Measurements from ENCODE around the gene DNASE2B.

The DNASE2B gene

DNA sequence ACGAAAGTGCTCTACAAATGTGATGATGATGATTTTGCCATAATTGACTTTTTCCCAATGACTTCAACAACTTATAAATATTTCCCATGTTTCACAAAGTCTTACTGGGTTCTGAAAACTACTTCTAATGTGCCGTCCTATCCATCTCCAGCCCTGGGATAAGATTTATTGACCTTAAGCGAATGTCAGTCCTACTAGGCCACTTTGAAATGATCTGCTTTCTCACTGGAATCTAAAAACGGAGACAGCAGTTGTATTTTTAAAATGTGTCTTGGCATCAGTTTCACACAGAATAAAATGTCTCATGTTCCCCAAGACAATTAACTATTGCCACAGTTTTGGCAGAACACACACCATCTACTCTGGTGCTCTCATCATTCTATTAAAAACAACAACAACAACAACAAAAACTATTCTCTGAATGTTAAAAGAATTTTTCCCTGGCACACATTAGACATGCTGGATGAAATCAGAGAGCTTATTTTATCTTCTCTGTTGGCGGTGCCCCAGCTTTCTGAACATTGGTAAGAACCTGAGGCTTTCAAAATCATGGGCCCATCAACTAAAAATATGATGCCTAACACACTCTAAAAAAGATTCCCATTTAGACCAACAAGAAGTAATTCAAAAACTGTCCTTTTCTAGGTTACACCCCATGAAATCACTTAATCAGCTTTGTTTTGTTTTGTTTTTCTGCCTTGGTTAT, 23.1 kb upstream of the DNASE2B start:
- DNase-seq, result no peak

- no peak for DNase-seq
Measured at GRCh38 chr1:84376000-84376910, 22.0 kb upstream of the DNASE2B start.

DNA sequence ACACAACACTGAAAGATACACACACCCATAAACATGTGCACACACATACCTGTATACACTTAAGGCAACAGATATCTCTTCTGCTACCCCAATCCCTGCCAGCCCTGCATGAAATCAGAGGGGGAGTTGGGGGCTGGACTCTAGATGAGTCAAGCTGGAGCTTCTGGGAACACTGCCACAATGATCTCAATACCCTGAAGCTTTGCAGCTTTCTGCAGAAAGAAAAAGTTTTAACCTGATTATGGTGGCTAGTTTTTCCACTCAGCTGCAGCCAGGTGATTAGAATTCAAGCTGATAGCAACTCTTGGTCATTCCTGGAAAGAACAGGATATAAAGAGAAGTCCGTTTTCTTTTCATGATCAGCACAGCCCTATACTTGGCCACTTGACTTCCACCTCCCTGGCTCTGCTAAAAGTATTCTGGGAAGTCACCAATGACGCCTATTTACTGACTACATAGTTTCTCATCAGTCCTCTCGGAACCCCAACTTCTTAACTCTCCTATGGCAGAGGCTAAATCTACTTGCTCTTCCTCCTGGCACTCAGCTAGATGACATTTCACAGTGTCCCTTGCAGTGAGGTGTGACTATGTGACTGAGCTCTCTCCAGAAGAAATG, 20.7 kb upstream of the DNASE2B start:
- DNase-seq, result no peak

DNA sequence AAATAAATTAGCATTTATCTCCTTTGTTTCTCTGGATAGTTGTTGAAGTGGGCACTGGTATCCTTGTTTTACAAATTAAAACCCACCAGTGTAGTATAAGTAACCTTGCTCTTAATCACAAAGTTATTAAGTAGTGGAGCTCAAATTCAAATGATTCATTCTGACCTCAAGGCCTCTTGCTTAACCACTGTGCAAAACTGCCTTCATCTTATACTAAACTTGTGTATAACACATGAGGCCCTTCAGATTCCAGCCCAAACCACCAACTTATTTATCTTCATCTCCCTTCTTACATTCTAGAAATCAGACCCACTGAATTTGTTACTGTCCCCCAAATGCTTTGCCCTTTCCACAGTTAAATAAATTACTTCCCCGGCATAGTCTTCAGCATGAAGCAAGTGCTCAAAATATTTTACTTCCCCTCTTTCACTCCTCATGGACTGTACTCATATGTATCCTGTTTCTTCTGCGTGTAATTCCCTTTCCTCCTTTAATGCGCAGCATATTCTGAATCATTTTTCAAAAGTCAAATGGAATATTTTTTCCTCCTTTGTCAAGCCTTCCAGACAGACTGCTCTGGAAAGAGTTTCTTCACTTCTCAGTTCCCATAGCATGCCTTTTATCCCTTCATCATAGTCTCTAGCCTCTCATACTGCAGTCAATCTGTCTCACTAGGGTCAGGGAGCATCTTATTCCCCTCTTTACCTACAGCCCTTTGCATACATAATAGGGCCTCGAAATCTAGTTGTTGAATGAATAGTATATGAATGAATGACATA, 19.0 kb upstream of the DNASE2B start:
- peak; percentile 49 to 56 for DNase-seq

- no peak for DNase-seq
Measured at GRCh38 chr1:84379917-84380180, 18.4 kb upstream of the DNASE2B start.

GRCh38 chr1:84382127-84382526, 16.2 kb upstream of the DNASE2B start:
- no peak for DNase-seq

- DNase-seq, result no peak
Measured at GRCh38 chr1:84385347-84385746, 12.9 kb upstream of the DNASE2B start.

- peak in 1 of 2 donors; percentile 29 for DNase-seq
Measured at GRCh38 chr1:84386716-84387479, 11.4 kb upstream of the DNASE2B start.

- no peak for DNase-seq
Measured at GRCh38 chr1:84387480-84388163, 10.7 kb upstream of the DNASE2B start.

GRCh38 chr1:84390226-84390625, 8.1 kb upstream of the DNASE2B start:
- DNase-seq, result peak; percentile 48 to 73

GRCh38 chr1:84401156-84401555, 2.9 kb downstream of the DNASE2B start:
- no peak for DNase-seq

GRCh38 chr1:84402060-84402459, 3.8 kb downstream of the DNASE2B start:
- DNase-seq, result no peak

- no peak for DNase-seq
Measured at GRCh38 chr1:84402501-84402900, 4.2 kb downstream of the DNASE2B start.

- DNase-seq, result peak; percentile 66 to 67
Measured at GRCh38 chr1:84403347-84403746, 5.1 kb downstream of the DNASE2B start.

- no peak for DNase-seq
Measured at GRCh38 chr1:84406346-84406861, 8.1 kb downstream of the DNASE2B start.

DNA sequence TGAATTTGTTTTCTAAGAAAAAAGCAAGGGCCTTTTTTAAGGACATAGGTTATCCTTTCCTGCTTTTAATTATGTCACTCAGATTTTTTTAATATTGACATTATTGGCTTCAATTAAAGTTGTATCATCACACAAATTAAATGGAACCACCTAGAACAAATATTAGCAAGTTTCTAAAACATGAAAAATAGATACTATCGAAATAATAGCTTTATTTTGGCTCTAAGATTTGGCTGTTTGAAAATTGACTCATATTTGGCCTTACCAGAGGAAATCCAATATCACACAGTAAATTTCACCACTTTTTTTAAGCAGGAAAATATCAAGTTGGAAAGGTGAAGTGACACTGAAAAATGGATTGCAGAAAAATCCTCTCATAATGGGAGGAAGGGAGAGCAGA, 9.2 kb downstream of the DNASE2B start:
- DNase-seq, result no peak

DNA sequence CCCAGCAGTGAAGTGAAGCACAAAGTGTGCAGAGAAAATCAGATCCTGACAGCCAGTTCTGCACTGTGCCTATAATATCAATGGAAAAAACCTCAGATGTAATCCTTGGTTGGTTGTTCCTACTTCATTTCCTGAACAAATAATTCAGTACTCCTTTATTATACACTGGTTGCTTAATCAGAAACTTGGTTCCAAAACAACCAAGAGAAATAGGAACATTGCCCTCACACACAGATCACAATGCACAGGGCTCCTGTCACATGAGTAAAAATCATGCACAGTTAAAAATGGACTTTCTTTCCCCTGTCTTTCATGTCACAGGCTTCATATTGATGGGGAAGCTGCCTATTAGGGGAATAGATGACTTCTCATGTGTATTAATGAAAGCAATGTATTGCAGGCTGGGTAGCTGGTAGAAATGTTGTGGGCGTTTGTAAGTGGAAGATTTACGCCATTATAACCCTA, 9.7 kb downstream of the DNASE2B start:
- DNase-seq, result peak; percentile 91 to 92

DNA sequence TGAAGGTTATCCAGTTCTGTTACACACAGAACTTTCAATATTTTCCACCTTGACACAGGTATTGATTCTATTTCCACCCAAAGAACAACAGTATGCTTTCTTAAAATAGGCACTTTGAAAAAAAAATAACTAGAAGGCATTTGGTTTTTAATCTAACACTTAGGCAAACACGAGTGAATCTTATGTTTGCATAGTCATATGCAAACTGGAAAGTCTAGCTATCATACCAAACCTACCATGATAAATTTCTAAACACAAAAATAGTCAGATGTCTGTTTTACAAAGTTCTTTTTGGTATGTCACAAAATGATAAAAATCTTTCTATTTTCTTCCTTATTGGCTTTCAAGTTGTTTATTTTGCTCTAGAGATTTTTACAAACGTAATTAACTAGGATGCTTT, 11.6 kb downstream of the DNASE2B start:
- no peak for DNase-seq

DNA sequence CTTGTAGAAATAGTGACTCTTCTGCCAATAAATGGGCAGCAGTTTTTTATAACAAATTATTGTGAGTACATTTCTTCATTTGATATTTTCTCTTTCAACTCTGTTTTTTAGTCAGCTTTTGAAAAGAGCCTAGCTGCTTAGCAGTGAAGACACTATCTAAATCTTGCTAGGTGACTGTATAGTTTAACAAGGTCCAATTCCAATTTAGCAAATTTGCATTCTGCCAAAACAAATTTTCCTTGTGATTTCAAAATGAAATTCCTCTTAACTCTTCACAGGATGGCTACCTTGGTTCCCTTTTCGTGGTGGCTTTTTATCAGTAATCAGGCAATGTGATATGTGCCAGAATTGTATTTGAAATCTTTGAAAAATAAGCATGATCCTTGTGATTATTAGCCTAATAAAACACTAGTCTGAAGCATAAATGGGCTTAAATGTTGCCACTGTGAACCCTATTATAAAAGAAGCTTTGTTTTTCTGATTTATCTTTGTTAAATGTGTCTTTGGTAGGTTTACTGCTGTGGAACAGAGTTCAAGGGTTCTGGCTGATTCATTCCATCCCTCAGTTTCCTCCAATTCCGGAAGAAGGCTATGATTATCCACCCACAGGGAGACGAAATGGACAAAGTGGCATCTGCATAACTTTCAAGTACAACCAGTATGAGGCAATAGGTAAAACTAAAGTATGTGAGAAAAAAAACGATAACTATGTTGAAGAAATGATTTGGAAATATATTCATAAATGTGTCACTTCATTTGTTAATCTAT, 12.2 kb downstream of the DNASE2B start:
- DNase-seq, result peak in 1 of 2 donors; percentile 31

- no peak for DNase-seq
Measured at GRCh38 chr1:84412316-84412942, 14.1 kb downstream of the DNASE2B start.
